Smooth muscle cell (in vitro differentiated cells): Measurements from ENCODE around the gene SLC26A2. TPM values are rescaled to one million over a fixed set of nuclear protein-coding genes. Genes with fewer than 3 reads are reported as not detected.

Experiments used
- DNase-seq: peaks from one replicate; lab custom pipeline; 2025; ENCODE audit not compliant: unreplicated experiment; lab: John Stamatoyannopoulos, UW
- H2AFZ ChIP-seq: fragments of 200-600 bp; sonication (generic); 2 replicates; pipeline ENCODE4 v1.6.0; 2016; ENCODE audit warnings: antibody characterized with exemption, low read depth, mild to moderate bottlenecking
- H3F3A ChIP-seq: fragments of 200-600 bp; sonication (generic); 2 replicates; pipeline ENCODE4 v1.6.0; 2017; ENCODE audit warnings: antibody characterized with exemption, low read depth
- H3K27ac ChIP-seq: fragments of 200-600 bp; sonication (generic); 2 replicates; pipeline ENCODE4 v1.5.1; 2016; ENCODE audit warnings: low read depth, mild to moderate bottlenecking
- H3K27me3 ChIP-seq: fragments of 200-600 bp; sonication (generic); 2 replicates; pipeline ENCODE4 v1.6.1; 2016; ENCODE audit warnings: low read depth, mild to moderate bottlenecking
- H3K36me3 ChIP-seq: fragments of 200-600 bp; sonication (generic); 2 replicates; pipeline ENCODE4 v1.5.1; 2016; ENCODE audit warnings: low read depth
- H3K4me1 ChIP-seq: fragments of 200-600 bp; sonication (generic); 2 replicates; pipeline ENCODE4 v1.5.1; 2016; ENCODE audit warnings: low read depth
- H3K4me2 ChIP-seq: fragments of 200-600 bp; sonication (generic); 2 replicates; pipeline ENCODE4 v1.6.0; 2016; ENCODE audit warnings: mild to moderate bottlenecking
- H3K4me3 ChIP-seq: fragments of 200-600 bp; sonication (generic); 2 replicates; pipeline ENCODE4 v1.5.1; 2016; ENCODE audit warnings: mild to moderate bottlenecking
- H3K79me2 ChIP-seq: fragments of 200-600 bp; sonication (generic); 2 replicates; pipeline ENCODE4 v1.6.0; 2016; ENCODE audit warnings: low read depth, mild to moderate bottlenecking
- H3K9ac ChIP-seq: fragments of 200-600 bp; sonication (generic); 2 replicates; pipeline ENCODE4 v1.6.0; 2016; ENCODE audit warnings: low read depth
- H3K9me3 ChIP-seq: fragments of 200-600 bp; sonication (generic); replicated peaks from 2 replicates; pipeline ENCODE4 v1.5.1; 2016; ENCODE audit warnings: low read depth
- H4K20me1 ChIP-seq: fragments of 200-600 bp; sonication (generic); 2 replicates; pipeline ENCODE4 v1.6.0; 2016; ENCODE audit warnings: low read depth
- CTCF ChIP-seq: fragments of 200-600 bp; sonication (generic); IDR thresholded peaks from 2 replicates; pipeline ENCODE4 v1.5.1; 2017; ENCODE audit warnings: borderline replicate concordance, mild to moderate bottlenecking, antibody characterized with exemption; ENCODE audit not compliant: insufficient read depth, poor library complexity, severe bottlenecking
- WGBS: methylation state at CpG from one replicate; pipeline ENCODE4 v1.1.7; 2016; ENCODE audit warnings: low lambda C conversion rate; 5-methylcytosine and 5-hydroxymethylcytosine counted together
- polyA plus RNA-seq: library from polyadenylated mRNA; unstranded; fragments of >200 nt; fragmentation: Nextera tagmentation; extraction: Ambion mirVana; gene quantifications from 2 replicates; pipeline ENCODE4 v1.2.1, GENCODE V29; 2016
- total RNA-seq: library from RNA; depleted of rRNA; stranded (reverse); fragments of >200 nt; gene quantifications from 2 replicates; pipeline ENCODE4 v1.2.3, GENCODE V29; 2014

SLC26A2 gene
- total and polyA plus RNA-seq, 2 experiments from 2014 or later, result 5.2 to 16.0 TPM

- Histone ChIP-seq H2AFZ (peak overlapping the region; percentile 68), H3K4me1 (peaks cover 21% of the 10 kb centered on the region), H3K36me3 (peaks cover 1% of the 10 kb centered on the region), H3K27me3 (no peaks in the 10 kb centered on the region), H3K9ac (peak overlapping the region; percentile 97), H3K27ac (peak overlapping the region; percentile 88), H3K79me2 (peaks cover 74% of the 10 kb centered on the region), H3K9me3 (no peaks in the 10 kb centered on the region), H3K4me3 (peak overlapping the region; percentile 81), H3K4me2 (peak overlapping the region; percentile 95), H4K20me1 (peaks cover 45% of the 10 kb centered on the region), H3F3A (no peaks in the 10 kb centered on the region)
- no peak for DNase-seq
- WGBS, result 2% methylated on average over 44 of the region's 44 CpGs
- TF ChIP-seq CTCF, result no peak
These were observed 40.6 kb downstream of the SLC26A2 start for GRCh38 chr5:150000990-150001659.

DNA sequence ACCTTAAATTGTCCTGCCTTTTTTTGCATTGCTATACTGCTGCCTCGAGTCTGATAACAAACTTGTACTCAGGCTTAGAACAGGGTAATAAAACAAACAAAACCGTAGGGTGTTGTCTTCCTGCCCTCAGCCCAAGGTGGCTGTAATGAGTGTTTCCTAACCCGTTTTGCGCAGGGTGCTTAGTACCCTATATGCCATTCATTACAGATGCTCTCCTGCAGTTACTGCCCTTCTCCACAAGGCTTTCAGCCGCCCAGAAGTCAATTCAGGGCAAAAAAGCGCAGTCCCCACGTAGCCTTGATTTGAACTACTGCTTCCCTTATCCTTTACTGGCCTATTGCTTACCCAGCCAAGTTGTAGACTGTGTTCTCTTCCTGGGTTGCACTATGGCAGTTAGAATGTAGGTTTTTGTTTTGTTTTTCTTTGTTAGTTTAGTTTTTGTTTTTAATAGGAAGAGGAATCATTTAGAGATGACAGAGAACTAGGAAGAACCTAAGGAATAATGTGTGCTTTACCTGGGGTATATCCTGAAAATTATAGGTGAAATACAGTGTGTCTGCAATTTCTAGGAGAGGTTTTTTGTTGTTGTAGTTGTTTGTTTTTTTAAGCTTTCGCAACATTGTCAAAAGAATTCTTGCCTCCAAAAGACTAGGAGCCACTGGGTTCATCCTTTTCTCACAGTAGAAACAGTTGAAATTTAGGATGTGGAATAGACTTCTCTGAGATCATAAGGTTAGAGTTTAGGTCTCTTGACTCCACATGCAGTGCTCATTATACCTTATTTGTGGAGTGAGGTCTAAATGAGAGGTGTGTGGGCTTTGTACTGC, 41.3 kb downstream of the SLC26A2 start:
- WGBS, result 14% methylated on average over 8 of the region's 8 CpGs
- H3K36me3 ChIP-seq, result no peaks in the 10 kb centered on the region
- no peak for DNase-seq
- peaks cover 81% of the 10 kb centered on the region for H3K79me2 ChIP-seq
- H2AFZ ChIP-seq, result no peak overlapping the region
- peaks cover 4% of the 10 kb centered on the region for H3F3A ChIP-seq
- H3K9ac ChIP-seq, result peak overlapping the region; percentile 97
- peak; percentile 49 for TF ChIP-seq CTCF
- no peaks in the 10 kb centered on the region for H3K27me3 ChIP-seq
- H3K4me2 ChIP-seq, result peak overlapping the region; percentile 95
- H4K20me1 ChIP-seq, result peaks cover 49% of the 10 kb centered on the region
- H3K9me3 ChIP-seq, result no peaks in the 10 kb centered on the region
- H3K4me3 ChIP-seq, result peak overlapping the region; percentile 81
- peaks cover 21% of the 10 kb centered on the region for H3K4me1 ChIP-seq
- peak overlapping the region; percentile 88 for H3K27ac ChIP-seq

- H2AFZ ChIP-seq, result no peak overlapping the region
- no peaks in the 10 kb centered on the region for H3K36me3 ChIP-seq
- TF ChIP-seq CTCF, result no peak
- H3F3A ChIP-seq, result peaks cover 25% of the 10 kb centered on the region
- 93% methylated on average over 4 of the region's 4 CpGs for WGBS
- H3K4me1 ChIP-seq, result peaks cover 18% of the 10 kb centered on the region
- no peaks in the 10 kb centered on the region for H3K9me3 ChIP-seq
- H3K9ac ChIP-seq, result no peak overlapping the region
- peaks cover 72% of the 10 kb centered on the region for H4K20me1 ChIP-seq
- H3K79me2 ChIP-seq, result peaks cover 63% of the 10 kb centered on the region
- DNase-seq, result no peak
- H3K4me3 ChIP-seq, result no peak overlapping the region
- no peaks in the 10 kb centered on the region for H3K27me3 ChIP-seq
- no peak overlapping the region for H3K4me2 ChIP-seq
- H3K27ac ChIP-seq, result no peak overlapping the region
These were observed 45.8 kb downstream of the SLC26A2 start for GRCh38 chr5:150006318-150006717.
